Heart right ventricle (tissue), 16 donors: ENCODE results near the gene PLEKHM3. TPM values are rescaled to one million over a fixed set of nuclear protein-coding genes. Genes with fewer than 3 reads are reported as not detected.

Experiments
- ATAC-seq, 8 donors: fragments of 200-7000 bp; cut with Tn5 transposase; one replicate each; pipeline ENCODE4 v1.9.1; 2020; ENCODE audit warnings: mild to moderate bottlenecking in 8 of 8, moderate library complexity in 8 of 8, moderate number of reproducible peaks in 1 of 8
- DNase-seq, 2 donors: peaks; one replicate each; pipeline ENCODE4 v3.0.0-alpha.2; 2020
- H3K27ac ChIP-seq, 10 donors: fragments of 200-600 bp; sonication (generic) in 2 of 10; one replicate each; pipeline versions ENCODE4 v1.5.0 to v1.8.0; 2020 to 2022; ENCODE audit warnings: mild to moderate bottlenecking in 3 of 10
- H3K27me3 ChIP-seq, 7 donors: fragments of 200-600 bp; one replicate each; pipeline ENCODE4 v1.8.0; 2021 to 2022; ENCODE audit warnings: mild to moderate bottlenecking in 2 of 7
- H3K36me3 ChIP-seq, 9 donors: fragments of 200-600 bp; sonication (generic) in 1 of 9; one replicate each; pipeline versions ENCODE4 v1.5.0 to v1.8.0; 2020 to 2022; ENCODE audit warnings: mild to moderate bottlenecking in 2 of 9
- H3K4me1 ChIP-seq, 9 donors: fragments of 200-600 bp; sonication (generic) in 1 of 9; one replicate each; pipeline versions ENCODE4 v1.5.0 to v1.8.0; 2020 to 2022; ENCODE audit warnings: mild to moderate bottlenecking in 4 of 9
- H3K4me3 ChIP-seq, 10 donors: fragments of 200-600 bp; sonication (generic) in 2 of 10; one replicate each; pipeline versions ENCODE4 v1.5.0 to v1.8.0; 2020 to 2022; ENCODE audit warnings: mild to moderate bottlenecking in 7 of 10, moderate library complexity in 2 of 10
- H3K9me3 ChIP-seq, 11 donors: fragments of 200-600 bp in 10 of 11; sonication (generic) in 2 of 11; one replicate each; pipeline versions ENCODE4 v1.5.0 to v1.8.0; 2013 to 2022; ENCODE audit warnings: mild to moderate bottlenecking in 2 of 11, control low read depth in 1 of 11, moderate library complexity in 1 of 11
- CTCF ChIP-seq, 9 donors: fragments of 200-600 bp; sonication (generic) in 2 of 9; IDR thresholded peaks; one replicate each; pipeline versions ENCODE4 v1.5.0 to v1.8.0; 2021 to 2022; ENCODE audit warnings: antibody characterized with exemption in 9 of 9, mild to moderate bottlenecking in 5 of 9, moderate library complexity in 1 of 9
- WGBS, 2 donors: extraction: QIAGEN DNeasy Blood & Tissue Kit; methylation state at CpG; one replicate each; pipeline ENCODE4 v1.1.7; 2013; ENCODE audit warnings: inconsistent platforms in 1 of 2; 5-methylcytosine and 5-hydroxymethylcytosine counted together
- intact Hi-C, 10 donors: fragments of 100-400 bp; cut with DNase I; formaldehyde crosslinking; loops; one replicate each; pipeline versions ENCODE4 v1.11.1 to v1.14.2; 2022
- polyA plus RNA-seq, 2 donors: library from polyadenylated mRNA; stranded (reverse); fragments of 200-250 nt; gene quantifications; one replicate each; pipeline ENCODE4 v1.2.3, GENCODE V29; 2013
- total RNA-seq, 10 donors: library from RNA; stranded (reverse); fragmentation: NEBNext Ultra II Directional in 3 of 10; extraction: Animal tissue kit (Norgen Biotek cat#: 25700) in 3 of 10; gene quantifications; one replicate each; pipeline versions ENCODE4 v1.2.1 to v1.2.4, GENCODE V29; 2021 to 2023
- donor health status: Arrhythmogenic right ventricular cardiomyopathy.
- donor health status: ischemic (EF 13 %, LVEDD 7.1; RV severe dilation, severe dysfunction).
- donor health status: healthy with polysubstance abuse.
- donor health status: DM: no; HTN: yes; CAD: no.
- donor health status: DM: no; HTN: no; CAD: no.
- donor health status: ischemic (EF 25% LVEDD 6.9; RV normal size, moderate dysfunction).
- donor health status: ischemic (EF 25% LVEDD 5.7; RV mildly dilated, moderate dysfunction).
- donor health status: healthy.
- donor health status: DM: yes; HTN: yes; CAD: no.
- donor health status: Ischemic cardiomyopathy.
- donor health status: ischemic (EF 35%, LVEDD 5.7; RV mildly dilated, moderate dysfunction).
- donor health status: nonischemic (EF 11% LVEDD 7.7; RV severe dilation, severe dysfunction).
- donor health status: DM: yes; HTN: yes; CAD: no.
- donor health status: PGD.
- donor health status: ischemic (EF 29% LVEDD 5.4; RV normal size, mild dysfunction).
- donor health status: nonischemic (EF 23%, LVEDD 6.1; RV moderate dilation, normal function).

Gene PLEKHM3
- total and polyA plus RNA-seq, 12 donors, result 2.5 to 16.2 (median 14.9) TPM

- no peak overlapping the region for H3K4me3 ChIP-seq
- no peaks in the 10 kb centered on the region for H3K27me3 ChIP-seq
- no peak overlapping the region for H3K27ac ChIP-seq
- H3K36me3 ChIP-seq, result no peaks in the 10 kb centered on the region
- H3K9me3 ChIP-seq, result no peaks in the 10 kb centered on the region
- WGBS, 2 donors, result 81 to 84% methylated on average over 5 of the region's 5 CpGs
- H3K4me1 ChIP-seq, result peaks cover 0 to 8% (median 0%) of the 10 kb centered on the region in 9 donors
- DNase-seq, result no peak
- intact Hi-C loops, result no loop called here
- TF ChIP-seq CTCF (IDR thresholded peaks at IDR 0.05), result no peak
- ATAC-seq, result no peak
These were observed 240.4 kb downstream of the PLEKHM3 start for GRCh38 chr2:207784898-207785297.

GRCh38 chr2:207783514-207783913, 241.8 kb downstream of the PLEKHM3 start:
- Histone ChIP-seq H3K9me3 (no peaks in the 10 kb centered on the region), H3K4me3 (no peak overlapping the region), H3K36me3 (no peaks in the 10 kb centered on the region), H3K27ac (no peak overlapping the region), H3K27me3 (no peaks in the 10 kb centered on the region), H3K4me1 (peaks cover 0 to 8% (median 0%) of the 10 kb centered on the region in 9 donors)
- intact Hi-C loops, result no loop called here
- DNase-seq (no peak), ATAC-seq (no peak)
- 87 to 93% methylated on average over 2 of the region's 2 CpGs for WGBS, 2 donors
- TF ChIP-seq CTCF (IDR thresholded peaks at IDR 0.05), result no peak

GRCh38 chr2:207782238-207783030, 242.9 kb downstream of the PLEKHM3 start:
- DNase-seq (no peak), ATAC-seq (no peak)
- H3K27me3 ChIP-seq, result no peaks in the 10 kb centered on the region
- no peaks in the 10 kb centered on the region for H3K36me3 ChIP-seq
- no peaks in the 10 kb centered on the region for H3K9me3 ChIP-seq
- no peak overlapping the region for H3K27ac ChIP-seq
- 90 to 91% methylated on average over 10 of the region's 10 CpGs for WGBS, 2 donors
- no peak overlapping the region for H3K4me3 ChIP-seq
- H3K4me1 ChIP-seq, result peaks cover 0 to 6% (median 0%) of the 10 kb centered on the region in 9 donors
- no peak for TF ChIP-seq CTCF (IDR thresholded peaks at IDR 0.05)
- intact Hi-C loops, result no loop called here

GRCh38 chr2:207779523-207779922, 245.8 kb downstream of the PLEKHM3 start:
- H3K36me3 ChIP-seq, result no peaks in the 10 kb centered on the region
- no peaks in the 10 kb centered on the region for H3K4me1 ChIP-seq
- H3K27ac ChIP-seq, result no peak overlapping the region
- no peak for TF ChIP-seq CTCF (IDR thresholded peaks at IDR 0.05)
- H3K9me3 ChIP-seq, result no peaks in the 10 kb centered on the region
- H3K4me3 ChIP-seq, result no peak overlapping the region
- H3K27me3 ChIP-seq, result no peaks in the 10 kb centered on the region
- ATAC-seq (no peak), DNase-seq (no peak)
- intact Hi-C loops, result no loop called here
- 84 to 87% methylated on average over 11 of the region's 11 CpGs for WGBS, 2 donors
